NCI-H2029 treated with DMSO at 0.1 percent for 48 hours (cell line): Measurements from ENCODE around the gene MRPS22.
"Not testable (repeated sequence)": the region's sequence is repeated elsewhere in the genome, so short reads cannot be mapped to it uniquely, and the experiment has no call there.

Source experiments
- DNase-seq: peaks from one replicate; lab custom pipeline; 2025; lab: John Stamatoyannopoulos, UW

The MRPS22 gene

GRCh38 chr3:139339219-139339906 lies 4.5 kb upstream of the MRPS22 start:
- no peak for DNase-seq

DNA sequence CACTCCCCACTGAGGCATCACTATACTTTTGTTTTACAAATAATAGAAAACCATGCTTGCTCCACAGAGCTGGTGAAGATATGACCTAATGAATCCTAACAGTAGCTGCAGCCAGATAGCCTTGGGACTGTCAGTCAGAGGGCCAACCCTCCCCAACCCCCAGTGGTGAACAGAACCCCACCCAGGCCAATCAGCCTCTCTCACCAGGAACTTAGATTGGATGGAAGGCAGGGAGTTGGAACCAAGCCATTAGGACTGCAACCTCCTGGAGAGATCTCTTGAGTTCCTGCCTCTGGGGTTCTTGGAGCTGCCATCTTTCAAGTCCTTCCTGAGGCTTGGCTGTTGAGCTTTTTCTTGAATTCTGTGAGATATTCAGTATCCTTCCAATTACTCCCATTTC lies 3.0 kb upstream of the MRPS22 start:
- DNase-seq = no peak

DNA sequence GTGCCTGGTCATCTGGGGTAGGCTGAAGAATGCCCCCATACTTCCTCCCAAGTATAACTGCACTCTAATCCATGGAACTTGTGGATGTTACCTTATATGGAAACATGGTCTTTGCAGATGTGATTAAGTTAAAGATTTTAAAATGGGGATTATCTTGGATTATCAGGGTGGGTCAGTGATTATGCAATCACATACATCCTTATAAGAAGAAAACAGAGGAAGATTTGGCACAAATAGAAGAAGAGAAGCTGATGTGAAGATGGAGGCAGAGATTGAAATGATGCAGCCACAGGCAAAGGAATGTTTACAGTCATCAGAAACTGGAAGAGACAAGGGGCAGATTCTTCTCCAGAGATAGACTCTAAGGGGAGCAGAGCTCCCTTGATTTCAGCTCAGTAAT lies 1.8 kb upstream of the MRPS22 start:
- DNase-seq = no peak

GRCh38 chr3:139346771-139347170 lies 3.0 kb downstream of the MRPS22 start:
- DNase-seq = no peak

DNA sequence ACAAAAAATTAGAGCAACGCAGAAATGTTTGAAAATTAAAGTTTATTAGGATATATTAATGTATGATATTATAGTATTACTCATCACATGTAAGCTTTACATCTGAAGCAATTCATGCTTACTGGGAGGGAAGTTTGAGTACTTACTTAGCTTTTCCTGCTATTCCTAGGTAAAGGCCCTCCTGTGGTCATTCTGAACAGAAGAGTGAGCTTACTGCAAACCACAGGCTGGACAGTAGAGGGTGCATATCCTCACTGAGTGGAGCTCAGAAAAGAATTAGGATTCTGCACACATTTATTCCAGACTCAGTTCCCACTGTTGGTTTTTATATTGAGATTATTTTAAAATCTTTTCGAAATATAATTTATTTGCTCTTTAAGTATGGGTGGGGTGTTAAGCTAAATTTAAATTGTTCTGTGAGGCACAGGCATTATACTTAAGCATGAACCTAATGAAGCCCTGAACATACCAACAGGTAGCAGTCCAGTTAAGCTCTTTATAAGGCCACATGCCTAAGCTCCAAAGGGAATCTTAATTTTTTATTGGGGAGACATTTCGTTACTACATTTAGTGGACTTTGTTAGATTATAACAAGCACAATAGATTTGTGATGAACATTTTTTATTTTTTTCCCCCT lies 10.2 kb downstream of the MRPS22 start:
- DNase-seq = no peak

- no peak for DNase-seq
Observed at GRCh38 chr3:139354661-139355060, 10.8 kb downstream of the MRPS22 start.

- DNase-seq = no peak
Observed at GRCh38 chr3:139355476-139355875, 11.7 kb downstream of the MRPS22 start.

DNA sequence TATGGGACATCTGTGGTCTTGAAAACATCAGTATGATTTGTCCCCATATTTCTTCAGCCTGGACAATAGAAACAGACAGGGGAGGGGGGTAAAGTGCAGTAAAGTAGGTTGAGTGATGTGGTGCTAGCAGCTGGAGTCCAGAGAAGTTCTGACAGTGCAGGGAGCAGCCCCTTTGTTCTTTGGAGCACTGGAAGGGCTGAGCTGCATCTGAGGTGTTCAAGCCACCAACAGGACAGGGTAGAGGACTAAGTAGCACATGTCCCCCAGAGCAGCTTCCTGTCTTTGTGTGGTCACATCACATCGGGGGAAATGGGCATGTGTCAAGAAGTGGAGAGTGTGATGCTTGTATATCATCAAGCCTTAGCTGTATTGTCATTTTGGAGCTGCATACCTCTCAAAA lies 12.1 kb downstream of the MRPS22 start:
- DNase-seq = no peak

- DNase-seq = no peak
Observed at GRCh38 chr3:139357899-139358298, 14.1 kb downstream of the MRPS22 start.

DNA sequence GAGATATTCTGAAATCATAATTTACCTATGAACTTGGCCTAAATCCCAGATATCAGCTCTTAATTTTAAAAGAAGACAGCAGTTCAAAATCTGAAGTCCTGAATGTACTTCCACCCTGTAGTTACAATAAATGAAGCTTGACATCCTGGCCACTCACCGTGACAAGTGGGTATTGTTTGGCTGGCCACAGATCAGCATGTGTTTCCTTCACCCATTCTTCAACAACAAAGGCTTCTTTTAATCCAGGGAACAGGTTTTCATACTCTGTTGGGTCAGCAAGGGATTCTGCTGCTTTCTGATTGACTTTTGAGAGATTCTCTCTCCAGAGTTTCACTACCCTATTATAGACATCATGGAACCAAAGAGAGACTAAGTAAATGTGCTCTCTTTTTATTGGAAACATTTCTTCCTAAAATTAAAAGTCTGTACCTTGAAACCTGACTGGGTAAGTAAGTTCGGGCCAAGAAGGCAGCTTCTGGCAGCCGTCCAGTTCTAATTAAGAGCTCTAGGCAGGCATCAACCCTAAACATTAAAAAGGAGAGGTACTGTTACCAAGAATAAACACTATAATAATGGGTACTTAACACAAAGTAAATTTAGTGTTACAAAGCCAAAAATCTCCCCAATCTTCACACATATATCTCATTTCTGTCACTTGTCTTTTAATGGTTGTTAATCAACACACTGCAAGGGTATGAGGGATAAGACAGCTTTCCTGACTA lies 15.2 kb downstream of the MRPS22 start:
- peak; percentile 60 for DNase-seq

- no peak for DNase-seq
Observed at GRCh38 chr3:139361276-139361675, 17.5 kb downstream of the MRPS22 start.

- DNase-seq = no peak
Observed at GRCh38 chr3:139364549-139364948, 20.7 kb downstream of the MRPS22 start.

DNA sequence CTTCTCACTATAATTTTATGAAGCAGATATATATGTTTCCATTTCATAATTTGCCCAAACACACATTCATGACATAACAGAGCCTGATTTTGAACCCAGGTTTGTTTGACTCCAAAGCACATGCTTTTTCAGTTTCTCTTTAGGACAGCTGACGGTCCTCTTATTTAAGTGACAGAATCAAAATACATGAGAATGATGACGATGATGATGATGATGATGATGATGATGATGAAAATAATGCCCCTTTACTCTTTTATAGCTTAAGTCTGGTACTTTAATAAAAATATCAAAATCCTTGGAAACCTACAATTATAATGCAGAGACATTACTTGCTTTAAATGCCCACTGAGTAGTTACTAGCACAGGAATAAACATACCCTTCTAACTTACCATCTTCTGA lies 30.3 kb downstream of the MRPS22 start:
- DNase-seq = no peak

- DNase-seq = no peak
Observed at GRCh38 chr3:139377378-139377777, 33.6 kb downstream of the MRPS22 start.

- DNase-seq = peak; percentile 51
Observed at GRCh38 chr3:139378587-139379241, 34.9 kb downstream of the MRPS22 start.

- no peak for DNase-seq
Observed at GRCh38 chr3:139380575-139380974, 36.8 kb downstream of the MRPS22 start.

DNA sequence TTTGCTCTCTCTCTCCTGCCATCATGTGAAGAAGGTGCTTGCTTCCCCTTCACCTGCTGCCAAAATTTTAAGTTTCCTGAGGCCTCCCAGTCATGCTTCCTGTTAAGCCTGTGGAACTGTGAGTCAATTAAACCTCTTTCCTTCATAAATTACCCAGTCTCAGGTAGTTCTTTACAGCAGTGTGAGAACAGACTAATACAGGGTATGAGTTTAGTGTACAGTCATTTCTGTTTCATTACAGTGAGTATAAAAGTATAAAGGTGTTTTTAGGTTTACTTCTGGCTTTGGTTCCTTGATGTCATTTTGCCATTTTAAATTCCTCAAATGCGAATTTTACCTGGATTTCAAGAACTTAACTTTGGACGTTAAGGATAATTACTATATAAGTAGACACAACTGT lies 38.5 kb downstream of the MRPS22 start:
- DNase-seq = not testable (repeated sequence)

- DNase-seq = no peak
Observed at GRCh38 chr3:139388077-139388476, 44.3 kb downstream of the MRPS22 start.

DNA sequence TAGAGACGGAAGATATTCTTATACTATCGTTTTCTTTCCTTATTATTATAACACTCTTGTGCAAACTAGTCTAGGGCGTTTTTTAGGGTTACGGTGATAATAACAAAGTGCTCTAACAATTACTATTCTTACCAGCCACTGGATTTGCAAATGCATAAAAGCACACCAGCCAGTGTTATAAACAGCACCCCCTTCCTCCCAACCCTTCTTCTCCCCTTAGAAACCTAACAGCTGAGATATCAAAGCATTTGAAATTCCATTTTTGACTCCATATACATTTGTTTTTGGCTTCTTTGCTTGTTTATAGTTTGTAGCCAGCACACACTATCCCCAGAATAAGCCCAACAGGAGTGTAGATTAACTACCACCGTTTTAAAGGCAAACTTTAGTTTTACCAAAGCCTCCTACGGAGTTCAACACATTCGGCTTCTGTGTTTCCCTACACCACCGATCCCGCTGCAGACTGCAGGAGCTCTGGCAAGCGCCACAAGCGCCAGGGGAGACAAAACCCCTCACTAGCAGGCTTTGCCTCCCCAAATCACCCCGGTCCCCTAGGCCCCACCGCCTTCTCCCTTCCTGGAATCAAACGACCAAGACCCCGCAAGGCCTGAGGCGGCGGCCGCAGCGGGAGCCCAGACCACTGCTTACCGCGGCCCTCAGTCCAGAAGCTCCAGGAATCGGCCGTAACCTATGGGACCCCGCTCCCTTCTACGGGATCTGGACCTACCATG lies 45.2 kb downstream of the MRPS22 start:
- DNase-seq = no peak

- peak; percentile 96 for DNase-seq
Observed at GRCh38 chr3:139389552-139390368, 45.9 kb downstream of the MRPS22 start, which contains the start of gene COPB2. TSS of gene COPB2 (minus strand) at chr3:139389647. CDS start at chr3:139389550, 97 bp downstream.

- no peak for DNase-seq
Observed at GRCh38 chr3:139394116-139394515, 50.3 kb downstream of the MRPS22 start.
